Measurements from ENCODE around the gene PGAM2. TPM values are rescaled to one million over a fixed set of nuclear protein-coding genes. Genes with fewer than 3 reads are reported as not detected.
A peak's percentile ranks its signal among the peaks of the same experiment; 100 is the strongest.

PGAM2 gene
- total and polyA plus RNA-seq, 2 of the 13 experiments (the other 11 are each of a cell fraction or from before 2014, with no cell fraction given): 0.22 TPM; not detected in 1

- POLR2A ChIA-PET: no interaction called here
- no peaks in the 10 kb centered on the region for H3K4me1 ChIP-seq (ENCODE audit: insufficient read depth, low read length)
- no peak for TF ChIP-seq ZNF549 (CRISPR knock-in tag; IDR thresholded peaks at IDR 0.05)
- TF ChIP-seq SCMH1 (CRISPR knock-in tag; IDR thresholded peaks at IDR 0.05; ENCODE audit: borderline replicate concordance): no peak
- TF ChIP-seq YY1 (IDR thresholded peaks at IDR 0.05; ENCODE audit: insufficient read depth, insufficient replicate concordance, low read depth, low read length): no peak
- TF ChIP-seq AHDC1 (CRISPR knock-in tag; IDR thresholded peaks at IDR 0.05; ENCODE audit: borderline replicate concordance): no peak
- TF ChIP-seq AGO2 (optimal IDR thresholded peaks at IDR 0.05; ENCODE audit: low read depth, low read length): peak; percentile 92
- TF ChIP-seq ZBTB39 (CRISPR knock-in tag; IDR thresholded peaks at IDR 0.05): no peak
- no peak for TF ChIP-seq EHMT2 (IDR thresholded peaks at IDR 0.05; ENCODE audit: borderline replicate concordance, low read depth, low read length)
- TF ChIP-seq KAT2B (IDR thresholded peaks at IDR 0.05; ENCODE audit: borderline replicate concordance, low read depth, low read length): no peak
- TF ChIP-seq PLRG1 (conservative IDR thresholded peaks at IDR 0.05): no peak
- TF ChIP-seq POLR2G (IDR thresholded peaks at IDR 0.05; ENCODE audit: low read depth, low read length): 0 out of 2 replicates have a peak, but pooled peaks have one; percentile 18
- peak; percentile 70 for TF ChIP-seq AGO1 (IDR thresholded peaks at IDR 0.05; ENCODE audit: low read depth, low read length, poor library complexity, severe bottlenecking)
- TF ChIP-seq ZNF484 (CRISPR knock-in tag; IDR thresholded peaks at IDR 0.05; ENCODE audit: borderline replicate concordance, low read depth): no peak
- no peaks in the 10 kb centered on the region for H4K20me1 ChIP-seq (ENCODE audit: insufficient read depth, low read length)
- H3K79me2 ChIP-seq (ENCODE audit: insufficient read depth, low read length): no peaks in the 10 kb centered on the region
- in situ Hi-C loops (cut with HindIII; ENCODE audit: extremely low pct_ligation_motif_present, low pct_unique_long_range_greater_than_20kb): no loop called here
- H3K4me3 ChIP-seq (replicated peaks in 1 of 3; ENCODE audit: insufficient read depth in 1 of 3, low read depth in 2 of 3, low read length in 3 of 3): no peak overlapping the region
- no peak for ATAC-seq
- H3K27ac ChIP-seq (ENCODE audit: extremely low read length, insufficient read depth, low read length): no peak overlapping the region
- no peak overlapping the region for H3K9ac ChIP-seq (ENCODE audit: insufficient read depth, low read depth, low read length)
- no peak overlapping the region for H3K4me2 ChIP-seq (ENCODE audit: low read depth, low read length)
- 64% methylated on average over 20 of the region's 41 CpGs for WGBS (ENCODE audit: low lambda C conversion rate)
- intact Hi-C loops (cut with micrococcal nuclease; ENCODE audit: unreplicated experiment): no loop called here
- no peak for DNase-seq (ENCODE audit: low spot score)
- H3K9me3 ChIP-seq (ENCODE audit: low read length): no peaks in the 10 kb centered on the region
- no TSS peak for BruUV-seq (replicated peaks)
- peaks cover 3 to 15% of the 10 kb centered on the region in 2 experiments; a peak in 3 of 5 replicates for H3K27me3 ChIP-seq (ENCODE audit: control insufficient read depth in 1 of 2, insufficient read depth in 2 of 2, low read length in 2 of 2)
- peaks cover 10 to 19% of the 10 kb centered on the region in 2 experiments; a peak in 4 of 5 replicates for H3K36me3 ChIP-seq (replicated peaks in 1 of 2; ENCODE audit: control insufficient read depth in 1 of 2, insufficient read depth in 2 of 2, low read length in 2 of 2)
- no peak for FAIRE-seq
- no peak overlapping the region for H2AFZ ChIP-seq (ENCODE audit: low read length)
- CTCF ChIA-PET (ENCODE audit: low intra/inter-chr PET ratio, low total read pairs): no interaction called here
These were observed 47.0 kb upstream of the PGAM2 start for GRCh38 chr7:44112231-44112996.

Data from HepG2 (cell line).